HepG2 (cell line): Measurements from ENCODE around the gene C9orf43. TPM values are rescaled to one million over a fixed set of nuclear protein-coding genes. Genes with fewer than 3 reads are reported as not detected.

Experiments
- ATF4 ChIP-seq, 2 experiments: fragments of 450-650 bp in 1 of 2; sonication (generic) in 1 of 2; formaldehyde crosslinking; IDR thresholded peaks; 2 replicates each; pipeline versions ENCODE4 v1.5.0 to v1.8.0; 2020 to 2022; ENCODE audit warnings: mild to moderate bottlenecking in 1 of 2, missing genetic modification reagents in 1 of 2
- DBP ChIP-seq: sonication (generic); formaldehyde crosslinking; IDR thresholded peaks from 2 replicates; pipeline ENCODE4 v1.4.0; 2020; ENCODE audit warnings: missing genetic modification reagents; ENCODE audit errors: not compliant biosample characterization
- HOXD1 ChIP-seq: sonication (generic); formaldehyde crosslinking; IDR thresholded peaks from 2 replicates; pipeline ENCODE4 v1.5.0; 2020; ENCODE audit warnings: missing genetic modification reagents
- MAFF ChIP-seq: IDR thresholded peaks from 2 replicates; pipeline ENCODE4 v1.6.1; 2011; ENCODE audit warnings: low read depth, low read length, improper control_type of control experiment
- NAIF1 ChIP-seq: sonication (generic); formaldehyde crosslinking; IDR thresholded peaks from 2 replicates; pipeline ENCODE4 v1.5.0; 2020; ENCODE audit warnings: mild to moderate bottlenecking, missing genetic modification reagents, borderline replicate concordance
- NR2F6 ChIP-seq, 2 experiments: IDR thresholded peaks; 2 replicates each; pipeline ENCODE4 v1.6.1; 2016; ENCODE audit warnings: antibody characterized with exemption in 1 of 2, mild to moderate bottlenecking in 1 of 2
- PAX8 ChIP-seq: sonication (generic); formaldehyde crosslinking; IDR thresholded peaks from 2 replicates; pipeline ENCODE4 v1.8.0; 2022; ENCODE audit warnings: mild to moderate bottlenecking, missing genetic modification reagents, borderline replicate concordance
- PBX2 ChIP-seq: IDR thresholded peaks from 2 replicates; pipeline ENCODE4 v1.6.1; 2016; ENCODE audit warnings: control low read depth
- POLR2A ChIP-seq, 2 experiments: IDR thresholded peaks; 2 replicates each; pipeline ENCODE4 v1.6.1; 2011; ENCODE audit warnings: low read depth in 2 of 2, low read length in 2 of 2, mild to moderate bottlenecking in 1 of 2, moderate library complexity in 1 of 2; ENCODE audit not compliant: insufficient read depth in 1 of 2
- SKIL ChIP-seq: sonication (generic); formaldehyde crosslinking; IDR thresholded peaks from 2 replicates; pipeline ENCODE4 v1.8.0; 2022; ENCODE audit warnings: missing genetic modification reagents, mild to moderate bottlenecking, moderate library complexity, borderline replicate concordance
- SMAD1 ChIP-seq: sonication (generic); formaldehyde crosslinking; IDR thresholded peaks from 2 replicates; pipeline ENCODE4 v1.4.0; 2020; ENCODE audit warnings: missing genetic modification reagents, low read depth, mild to moderate bottlenecking, borderline replicate concordance
- TAF1 ChIP-seq: sonication (generic); formaldehyde crosslinking; IDR thresholded peaks from 2 replicates; pipeline ENCODE4 v1.4.0; 2020; ENCODE audit warnings: missing genetic modification reagents
- ZBTB3 ChIP-seq: sonication (generic); formaldehyde crosslinking; IDR thresholded peaks from 2 replicates; pipeline ENCODE4 v1.4.0; 2020; ENCODE audit warnings: low read depth, mild to moderate bottlenecking, moderate library complexity, missing genetic modification reagents, borderline replicate concordance
- ZBTB34 ChIP-seq: sonication (generic); formaldehyde crosslinking; IDR thresholded peaks from 2 replicates; pipeline ENCODE4 v1.8.0; 2022; ENCODE audit warnings: mild to moderate bottlenecking, missing genetic modification reagents
- ZFX ChIP-seq: sonication (generic); formaldehyde crosslinking; IDR thresholded peaks from 2 replicates; pipeline ENCODE4 v1.4.0; 2020; ENCODE audit warnings: mild to moderate bottlenecking, low read depth, missing genetic modification reagents, moderate library complexity
- ZNF101 ChIP-seq: sonication (generic); formaldehyde crosslinking; IDR thresholded peaks from 2 replicates; pipeline ENCODE4 v1.4.0; 2020; ENCODE audit warnings: mild to moderate bottlenecking, low read depth, missing genetic modification reagents, borderline replicate concordance
- ZNF30 ChIP-seq: sonication (generic); formaldehyde crosslinking; IDR thresholded peaks from 2 replicates; pipeline ENCODE4 v1.5.0; 2020; ENCODE audit warnings: mild to moderate bottlenecking, missing genetic modification reagents
- ZNF335 ChIP-seq: sonication (generic); formaldehyde crosslinking; IDR thresholded peaks from 2 replicates; pipeline ENCODE4 v1.4.0; 2020; ENCODE audit warnings: missing genetic modification reagents
- ZNF562 ChIP-seq: sonication (generic); formaldehyde crosslinking; IDR thresholded peaks from 2 replicates; pipeline ENCODE4 v1.8.0; 2022; ENCODE audit warnings: missing genetic modification reagents, borderline replicate concordance
- ZNF598 ChIP-seq: sonication (generic); formaldehyde crosslinking; IDR thresholded peaks from 2 replicates; pipeline ENCODE4 v1.5.1; 2020; ENCODE audit warnings: mild to moderate bottlenecking, missing genetic modification reagents, borderline replicate concordance
- ZNF777 ChIP-seq: sonication (generic); formaldehyde crosslinking; IDR thresholded peaks from 2 replicates; pipeline ENCODE4 v1.4.0; 2020; ENCODE audit warnings: missing genetic modification reagents
- ZSCAN12 ChIP-seq: sonication (generic); formaldehyde crosslinking; IDR thresholded peaks from 2 replicates; pipeline ENCODE4 v1.9.0; 2021; ENCODE audit warnings: mild to moderate bottlenecking, missing genetic modification reagents
- polyA plus RNA-seq, 8 experiments: library from polyadenylated mRNA; depleted of rRNA in 3 of 8; stranded (reverse) in 7 of 8; unstranded in 1 of 8; fragments of >200 nt; fragmentation: Illumina TruSeq in 4 of 8; extraction: Trizol in 4 of 8; gene quantifications; 2 replicates each; pipeline versions ENCODE4 v1.2.1 to v1.2.3, GENCODE V29; 2011 to 2016; ENCODE audit warnings: low read depth in 4 of 8, missing spikeins in 1 of 8, mixed read lengths in 1 of 8; ENCODE audit not compliant: insufficient read depth in 1 of 8
- total RNA-seq, 5 experiments: library from RNA; depleted of rRNA; stranded (reverse); fragments of >200 nt; fragmentation: Illumina TruSeq; extraction: Trizol; gene quantifications; 2 replicates each; pipeline ENCODE4 v1.2.3, GENCODE V29; 2016; ENCODE audit warnings: low read depth in 1 of 5

The C9orf43 gene
- total and polyA plus RNA-seq, 2 of the 13 experiments (the other 11 are each of a cell fraction or from before 2014, with no cell fraction given): 0.24 to 0.31 TPM

GRCh38 chr9:113410207-113410864 is at the start of gene C9orf43, which contains the start of gene POLE3 (continued):
- TF ChIP-seq ZSCAN12 (CRISPR knock-in tag) (0 out of 2 replicates have a peak, but pooled peaks have one; percentile 30), POLR2A (IDR thresholded peaks at IDR 0.05; ENCODE audit: insufficient read depth in 1 of 2, low read depth in 2 of 2, low read length in 2 of 2) (peak; percentile 79 to 81), ATF4 (CRISPR knock-in tag; IDR thresholded peaks at IDR 0.05) (peak in 1 of 2 experiments; percentile 77; a peak in 2 of 4 replicates), ZNF777 (CRISPR knock-in tag) (no peak), HOXD1 (CRISPR knock-in tag) (peak; percentile 68), ZNF562 (CRISPR knock-in tag) (no peak), PBX2 (CRISPR knock-in tag) (no peak), MAFF (no peak), ZNF30 (CRISPR knock-in tag) (0 out of 2 replicates have a peak, but pooled peaks have one; percentile 40), ZNF335 (CRISPR knock-in tag) (peak; percentile 99), ZNF101 (no peak), ZBTB34 (CRISPR knock-in tag) (no peak; the same call in 1 of the 2 replicates), NR2F6 (IDR thresholded peaks at IDR 0.05) (no peak), NR2F6 (CRISPR knock-in tag; IDR thresholded peaks at IDR 0.05) (peak; percentile 50; the same call in 1 of the 2 replicates), PAX8 (CRISPR knock-in tag) (0 out of 2 replicates have a peak, but pooled peaks have one; percentile 58), ZNF598 (CRISPR knock-in tag) (peak; percentile 93), ZFX (CRISPR knock-in tag) (peak; percentile 86), SKIL (CRISPR knock-in tag) (peak; percentile 53; the same call in 1 of the 2 replicates), SMAD1 (CRISPR knock-in tag) (no peak; the same call in 1 of the 2 replicates), NAIF1 (CRISPR knock-in tag) (peak; percentile 88; the same call in 1 of the 2 replicates), TAF1 (CRISPR knock-in tag) (peak; percentile 76; the same call in 1 of the 2 replicates), DBP (peak; percentile 58), ZBTB3 (CRISPR knock-in tag) (no peak; the same call in 1 of the 2 replicates)
